H1 (cell line): Measurements from ENCODE around the gene MPRIP.

Experiments
- ASH2L ChIP-seq: fragments of 200-600, 300-600 bp; sonication (generic); IDR thresholded peaks from one replicate; pipeline ENCODE4 v1.7.1; 2017; ENCODE audit warnings: low read length
- CBX5 ChIP-seq: fragments of 300-800, 300-1000 bp; sonication (generic); IDR thresholded peaks from 2 replicates; pipeline ENCODE4 v1.7.1; 2016; ENCODE audit warnings: antibody characterized with exemption, low read length, low read depth
- CEBPB ChIP-seq: IDR thresholded peaks from 2 replicates; pipeline ENCODE4 v1.6.1; 2012; ENCODE audit warnings: low read depth, low read length
- JUND ChIP-seq: IDR thresholded peaks from 2 replicates; pipeline ENCODE4 v1.6.1; 2011; ENCODE audit warnings: mild to moderate bottlenecking, improper control_type of control experiment, low read length
- POLR2AphosphoS5 ChIP-seq: IDR thresholded peaks from 2 replicates; pipeline ENCODE4 v1.6.1; 2011; ENCODE audit warnings: low read depth, low read length
- RAD21 ChIP-seq, 2 experiments: IDR thresholded peaks in 1 of 2; conservative IDR thresholded peaks in 1 of 2; 2 replicates each; pipeline ENCODE4 v1.6.1; 2011; ENCODE audit warnings: low read depth in 2 of 2, low read length in 2 of 2, improper control_type of control experiment in 1 of 2, inconsistent platforms in 1 of 2, mild to moderate bottlenecking in 1 of 2, moderate library complexity in 1 of 2
- TF ChIP-seq, protein P1 (sequence below), 3 experiments: IDR thresholded peaks; 1 replicate in 2 of 3; 2 replicates in 1 of 3; pipeline versions ENCODE4 v1.5.1 to v1.6.1; 2011; ENCODE audit warnings: low read length in 3 of 3, mild to moderate bottlenecking in 3 of 3, inconsistent platforms in 2 of 3, low read depth in 1 of 3, moderate library complexity in 1 of 3; ENCODE audit not compliant: insufficient read depth in 1 of 3; ENCODE audit errors: control extremely low read depth in 1 of 3

DNA sequence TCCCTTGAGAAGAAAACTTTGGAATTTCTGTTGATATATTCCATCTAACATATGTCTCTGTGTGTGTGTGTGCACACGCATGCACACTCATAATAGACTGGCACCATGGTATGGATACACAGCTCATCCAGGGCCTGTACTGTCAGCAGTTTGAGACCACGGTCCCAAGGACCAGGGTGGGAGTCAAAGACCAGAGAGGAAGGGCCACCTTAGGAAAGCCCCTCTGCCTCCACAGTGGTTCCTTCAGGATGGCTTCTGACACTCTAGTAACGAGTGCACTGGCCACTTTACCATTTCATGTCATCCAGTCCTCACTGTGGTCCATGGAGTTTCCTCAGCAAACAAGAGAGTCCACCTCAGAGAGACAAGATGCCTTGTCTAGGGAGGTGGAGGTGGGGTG lies 82.1 kb downstream of the MPRIP start:
- TF ChIP-seq POLR2AphosphoS5 (no peak), CBX5 (no peak), RAD21 (IDR thresholded peaks at IDR 0.05 in 1 of 2, conservative IDR thresholded peaks at IDR 0.05 in 1 of 2; ENCODE audit: low read depth in 2 of 2, low read length in 2 of 2) (no peak), ASH2L (no peak), CEBPB (no peak), JUND (no peak)
- TF ChIP-seq, protein P1, sequence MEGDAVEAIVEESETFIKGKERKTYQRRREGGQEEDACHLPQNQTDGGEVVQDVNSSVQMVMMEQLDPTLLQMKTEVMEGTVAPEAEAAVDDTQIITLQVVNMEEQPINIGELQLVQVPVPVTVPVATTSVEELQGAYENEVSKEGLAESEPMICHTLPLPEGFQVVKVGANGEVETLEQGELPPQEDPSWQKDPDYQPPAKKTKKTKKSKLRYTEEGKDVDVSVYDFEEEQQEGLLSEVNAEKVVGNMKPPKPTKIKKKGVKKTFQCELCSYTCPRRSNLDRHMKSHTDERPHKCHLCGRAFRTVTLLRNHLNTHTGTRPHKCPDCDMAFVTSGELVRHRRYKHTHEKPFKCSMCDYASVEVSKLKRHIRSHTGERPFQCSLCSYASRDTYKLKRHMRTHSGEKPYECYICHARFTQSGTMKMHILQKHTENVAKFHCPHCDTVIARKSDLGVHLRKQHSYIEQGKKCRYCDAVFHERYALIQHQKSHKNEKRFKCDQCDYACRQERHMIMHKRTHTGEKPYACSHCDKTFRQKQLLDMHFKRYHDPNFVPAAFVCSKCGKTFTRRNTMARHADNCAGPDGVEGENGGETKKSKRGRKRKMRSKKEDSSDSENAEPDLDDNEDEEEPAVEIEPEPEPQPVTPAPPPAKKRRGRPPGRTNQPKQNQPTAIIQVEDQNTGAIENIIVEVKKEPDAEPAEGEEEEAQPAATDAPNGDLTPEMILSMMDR (IDR thresholded peaks at IDR 0.05; ENCODE audit: control extremely low read depth in 1 of 3, insufficient read depth in 1 of 3, low read depth in 1 of 3, low read length in 3 of 3) = no peak
